ENCODE data around the gene ZBED1. TPM values are rescaled to one million over a fixed set of nuclear protein-coding genes. Genes with fewer than 3 reads are reported as not detected.
"Not testable (repeated sequence)": the region's sequence is repeated elsewhere in the genome, so short reads cannot be mapped to it uniquely, and the experiment has no call there.

The ZBED1 gene
- total RNA-seq, 1 experiment from 2014 or later, result 59.7 TPM

- DNase-seq, result no peak
- Histone ChIP-seq H3K36me3 (no peaks in the 10 kb centered on the region), H3K9me3 (no peaks in the 10 kb centered on the region), H3K4me3 (no peak overlapping the region), H3K27me3 (peaks cover 18% of the 10 kb centered on the region)
Observed at GRCh38 chrX:2526390-2526789, 25.6 kb upstream of the ZBED1 start.

- no peak for DNase-seq
- H3K9me3 ChIP-seq, result no peaks in the 10 kb centered on the region
- no peaks in the 10 kb centered on the region for H3K36me3 ChIP-seq
- H3K4me3 ChIP-seq, result no peak overlapping the region
- H3K27me3 ChIP-seq, result peaks cover 18% of the 10 kb centered on the region
Observed at GRCh38 chrX:2523911-2524310, 23.1 kb upstream of the ZBED1 start.

DNA sequence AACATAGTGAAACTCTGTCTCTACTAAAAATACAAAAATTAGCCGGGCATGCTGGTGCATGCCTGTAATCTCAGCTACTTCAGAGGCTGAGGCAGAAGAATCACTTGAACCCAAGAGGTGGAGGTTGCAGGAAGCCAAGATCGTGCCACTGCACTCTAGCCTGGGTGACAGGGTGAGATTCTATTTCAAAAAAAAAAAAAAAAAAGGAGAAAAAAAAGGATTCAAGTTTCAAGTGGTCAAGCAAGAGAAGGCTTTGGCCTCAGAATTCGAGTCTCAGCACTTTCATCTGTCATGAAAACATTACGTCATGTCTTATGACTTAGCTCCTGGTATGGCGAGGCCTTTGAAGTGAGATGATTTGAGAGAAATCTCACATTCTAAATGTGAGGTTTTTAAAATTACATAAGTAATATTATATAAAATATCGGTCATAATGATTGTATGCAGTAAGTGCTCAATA lies 21.2 kb upstream of the ZBED1 start:
- no peak for DNase-seq
- peaks cover 12% of the 10 kb centered on the region for H3K27me3 ChIP-seq
- no peaks in the 10 kb centered on the region for H3K9me3 ChIP-seq
- no peak overlapping the region for H3K4me3 ChIP-seq
- no peaks in the 10 kb centered on the region for H3K36me3 ChIP-seq

DNA sequence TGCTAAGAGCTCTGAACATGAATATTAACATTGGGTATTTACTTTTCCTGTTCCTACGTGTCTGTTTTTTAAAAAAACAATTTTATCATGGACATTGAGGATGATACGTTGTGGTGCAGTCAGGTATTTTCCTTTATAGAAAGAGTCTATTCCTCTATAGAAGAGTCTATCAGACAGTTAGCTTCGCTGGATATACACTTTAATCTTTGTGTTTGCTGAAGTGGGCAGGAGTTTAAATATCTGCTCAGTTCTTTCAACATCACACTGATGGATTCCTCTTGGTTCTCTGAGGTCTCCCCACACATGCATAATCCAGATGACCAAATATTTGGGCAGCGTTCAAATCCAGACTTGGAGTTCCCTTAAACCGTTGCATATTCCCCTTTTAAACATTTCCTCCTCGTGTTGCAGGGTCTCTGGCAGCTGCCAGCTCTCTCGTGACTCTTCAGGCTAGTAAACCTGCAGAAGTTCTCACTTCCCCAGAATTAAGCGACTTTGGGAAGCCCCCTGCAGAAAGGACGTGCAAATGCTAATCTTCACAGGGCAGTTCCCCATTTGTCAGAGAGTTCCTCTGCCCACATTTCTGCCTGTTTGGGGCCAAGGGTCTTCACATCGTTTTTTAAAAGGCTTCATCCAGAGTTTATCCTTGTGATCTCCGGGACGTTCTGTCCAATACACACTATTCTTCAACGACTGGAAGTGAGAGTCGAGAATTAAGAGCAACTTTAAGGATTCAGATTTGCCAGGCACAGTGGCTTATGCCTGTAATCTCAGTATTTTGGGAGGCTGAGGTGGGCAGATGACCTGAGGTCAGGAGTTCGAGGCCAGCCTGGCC lies 20.5 kb upstream of the ZBED1 start:
- Histone ChIP-seq H3K4me3 (no peak overlapping the region), H3K9me3 (no peaks in the 10 kb centered on the region), H3K36me3 (no peaks in the 10 kb centered on the region), H3K27me3 (peaks cover 9% of the 10 kb centered on the region; the same call in 1 of the 2 replicates)
- no peak for DNase-seq

DNA sequence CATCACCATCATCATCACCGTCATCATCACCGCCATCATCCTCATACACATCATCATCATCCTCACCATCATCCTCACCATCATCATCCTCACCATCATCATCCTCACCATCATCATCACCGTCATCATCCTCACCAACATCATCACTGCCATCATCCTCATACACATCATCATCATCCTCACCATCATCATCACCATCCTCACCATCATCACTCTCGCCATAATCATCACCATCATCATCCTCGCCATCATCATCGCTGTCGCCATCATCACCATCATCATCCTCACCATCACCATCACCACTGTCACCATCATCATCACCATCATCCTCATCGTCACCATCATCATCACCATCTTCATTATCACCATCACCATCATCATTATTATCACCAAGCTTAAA lies 19.8 kb upstream of the ZBED1 start:
- Histone ChIP-seq H3K9me3 (no peaks in the 10 kb centered on the region), H3K36me3 (no peaks in the 10 kb centered on the region), H3K27me3 (peaks cover 12% of the 10 kb centered on the region; the same call in 1 of the 2 replicates), H3K4me3 (no peak overlapping the region)
- no peak for DNase-seq

DNA sequence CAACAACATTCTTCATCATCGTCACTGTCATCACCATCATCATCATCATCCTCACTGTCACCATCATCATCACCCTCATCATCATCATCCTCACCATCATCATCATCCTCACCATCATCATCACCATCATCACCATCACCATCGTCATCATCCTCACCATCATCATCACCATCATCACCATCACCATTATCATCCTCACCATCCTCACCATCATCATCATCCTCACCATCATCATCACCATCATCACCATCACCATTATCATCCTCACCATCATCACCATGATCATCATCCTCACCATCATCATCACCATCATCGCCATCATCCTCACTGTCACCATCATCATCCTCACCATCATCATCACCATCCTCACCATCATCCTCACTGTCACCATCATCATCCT lies 18.9 kb upstream of the ZBED1 start:
- H3K9me3 ChIP-seq, DNase-seq, H3K4me3 ChIP-seq, H3K27me3 ChIP-seq, H3K36me3 ChIP-seq: not testable (repeated sequence)

- H3K36me3 ChIP-seq, result no peaks in the 10 kb centered on the region
- no peak for DNase-seq
- no peak overlapping the region for H3K4me3 ChIP-seq
- peaks cover 12% of the 10 kb centered on the region for H3K27me3 ChIP-seq
- no peaks in the 10 kb centered on the region for H3K9me3 ChIP-seq
Observed at GRCh38 chrX:2517055-2517454, 16.3 kb upstream of the ZBED1 start.

DNA sequence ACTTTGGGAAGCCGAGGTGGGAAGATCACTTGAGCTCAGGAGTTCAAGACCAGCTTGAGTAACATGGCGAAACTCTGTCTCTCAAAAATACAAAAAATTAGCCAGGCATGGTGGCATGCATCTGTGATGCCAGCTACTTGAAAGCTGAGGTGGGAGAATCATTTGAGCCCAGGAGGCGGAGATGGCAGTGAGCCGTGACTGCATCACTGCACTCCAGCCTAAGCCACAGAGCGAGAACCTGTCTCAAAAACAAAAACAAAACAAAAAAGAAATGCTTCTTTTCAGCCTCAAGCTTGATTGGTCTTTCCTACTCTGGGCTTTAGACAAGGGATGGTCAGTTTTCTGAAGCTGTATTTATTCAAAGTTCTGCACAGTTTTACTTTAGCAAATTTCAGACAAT lies 15.8 kb upstream of the ZBED1 start:
- DNase-seq, result no peak
- H3K9me3 ChIP-seq, result no peaks in the 10 kb centered on the region
- H3K36me3 ChIP-seq, result no peaks in the 10 kb centered on the region
- H3K27me3 ChIP-seq, result peaks cover 14% of the 10 kb centered on the region
- H3K4me3 ChIP-seq, result no peak overlapping the region

- DNase-seq, result no peak
- Histone ChIP-seq H3K4me3 (no peak overlapping the region), H3K27me3 (peaks cover 18% of the 10 kb centered on the region), H3K36me3 (no peaks in the 10 kb centered on the region), H3K9me3 (no peaks in the 10 kb centered on the region)
Observed at GRCh38 chrX:2514131-2514530, 13.4 kb upstream of the ZBED1 start.

GRCh38 chrX:2513121-2513664 lies 12.4 kb upstream of the ZBED1 start:
- no peaks in the 10 kb centered on the region for H3K36me3 ChIP-seq
- no peak for DNase-seq
- H3K9me3 ChIP-seq, result no peaks in the 10 kb centered on the region
- no peak overlapping the region for H3K4me3 ChIP-seq
- peaks cover 18% of the 10 kb centered on the region for H3K27me3 ChIP-seq

DNA sequence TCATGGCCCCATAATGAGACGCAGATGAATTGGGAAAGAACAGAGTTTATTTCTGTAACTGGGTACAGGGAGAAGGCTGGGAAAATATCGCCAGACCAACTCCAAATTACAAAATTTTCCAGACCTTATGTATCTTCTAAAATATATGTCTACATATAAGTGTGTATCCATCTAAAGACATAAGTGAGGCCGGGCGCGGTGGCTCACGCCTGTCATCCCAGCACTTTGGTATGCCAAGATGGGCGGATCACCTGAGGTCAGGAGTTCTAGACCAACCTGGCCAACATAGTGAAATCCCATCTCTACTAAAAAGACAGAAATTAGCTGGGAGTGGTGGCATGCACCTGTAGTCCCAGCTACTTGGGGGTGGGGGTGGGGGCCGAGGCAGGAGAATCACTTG lies 11.7 kb upstream of the ZBED1 start:
- Histone ChIP-seq H3K36me3 (no peaks in the 10 kb centered on the region), H3K9me3 (no peaks in the 10 kb centered on the region), H3K27me3 (peaks cover 18% of the 10 kb centered on the region), H3K4me3 (no peak overlapping the region)
- DNase-seq, result no peak

- no peak for DNase-seq
- Histone ChIP-seq H3K4me3 (no peak overlapping the region), H3K9me3 (no peaks in the 10 kb centered on the region), H3K36me3 (no peaks in the 10 kb centered on the region), H3K27me3 (peaks cover 13% of the 10 kb centered on the region)
Observed at GRCh38 chrX:2511326-2511725, 10.6 kb upstream of the ZBED1 start.

- DNase-seq, result no peak
- no peaks in the 10 kb centered on the region for H3K9me3 ChIP-seq
- no peak overlapping the region for H3K4me3 ChIP-seq
- H3K27me3 ChIP-seq, result 0 out of 2 replicates have a peak, but pooled peaks cover 9% of the 10 kb centered on the region
- no peaks in the 10 kb centered on the region for H3K36me3 ChIP-seq
Observed at GRCh38 chrX:2508648-2509335, 8.0 kb upstream of the ZBED1 start.

- no peak for DNase-seq
- Histone ChIP-seq H3K9me3 (no peaks in the 10 kb centered on the region), H3K4me3 (no peak overlapping the region), H3K27me3 (0 out of 2 replicates have a peak, but pooled peaks cover 9% of the 10 kb centered on the region), H3K36me3 (no peaks in the 10 kb centered on the region)
Observed at GRCh38 chrX:2507904-2508627, 7.3 kb upstream of the ZBED1 start.

DNA sequence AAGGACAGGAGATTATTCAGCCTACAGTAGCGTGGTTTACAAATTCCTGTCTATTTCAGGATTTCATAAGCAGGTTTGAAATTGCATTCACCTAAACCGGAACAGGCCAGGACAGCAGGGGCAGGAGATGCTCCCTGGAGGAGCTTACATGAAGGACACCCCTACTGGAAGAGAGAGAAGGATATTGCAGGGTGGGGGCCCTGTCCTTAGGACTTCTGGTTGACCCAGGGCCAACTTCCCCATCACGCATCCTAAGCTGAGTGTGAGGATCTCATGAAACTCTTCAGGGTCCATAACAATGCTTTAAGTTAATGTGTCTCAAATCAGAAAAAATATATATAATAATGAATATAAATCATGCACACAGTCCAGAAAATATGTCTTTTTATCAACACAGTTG lies 6.4 kb upstream of the ZBED1 start:
- no peak overlapping the region for H3K4me3 ChIP-seq
- H3K9me3 ChIP-seq, result no peaks in the 10 kb centered on the region
- H3K36me3 ChIP-seq, result no peaks in the 10 kb centered on the region
- 0 out of 2 replicates have a peak, but pooled peaks cover 8% of the 10 kb centered on the region for H3K27me3 ChIP-seq
- no peak for DNase-seq

- not testable (repeated sequence) for H3K36me3 ChIP-seq, H3K9me3 ChIP-seq, DNase-seq, H3K27me3 ChIP-seq, H3K4me3 ChIP-seq
Observed at GRCh38 chrX:2505341-2505740, 4.6 kb upstream of the ZBED1 start.
